Nephron (organoid): Measurements from ENCODE around the gene CTBS.
"Not testable (repeated sequence)": the region's sequence is repeated elsewhere in the genome, so short reads cannot be mapped to it uniquely, and the experiment has no call there.

ENCODE experiments used
- H3K27ac Mint-ChIP-seq, 3 experiments: 2 replicates each; pipeline ENCODE4 v1.8.0; 2020; ENCODE audit warnings: mixed read lengths in 3 of 3, mild to moderate bottlenecking in 2 of 3, moderate library complexity in 1 of 3
- H3K27me3 Mint-ChIP-seq: 2 replicates; pipeline ENCODE4 v1.8.0; 2021; ENCODE audit warnings: low read depth, mild to moderate bottlenecking, moderate library complexity, mixed read lengths
- H3K36me3 Mint-ChIP-seq: 2 replicates; pipeline ENCODE4 v1.8.0; 2020; ENCODE audit warnings: low read depth, mixed read lengths
- H3K4me1 Mint-ChIP-seq: 2 replicates; pipeline ENCODE4 v1.8.0; 2020; ENCODE audit warnings: mixed read lengths
- H3K4me3 Mint-ChIP-seq, 3 experiments: 2 replicates each; pipeline ENCODE4 v1.8.0; 2020; ENCODE audit warnings: mild to moderate bottlenecking in 3 of 3, mixed read lengths in 3 of 3, moderate library complexity in 2 of 3
- H3K9me3 Mint-ChIP-seq: 2 replicates; pipeline ENCODE4 v1.8.0; 2020; ENCODE audit warnings: mixed read lengths
- CTCF ChIP-seq, 3 experiments: fragments of 200-600 bp; sonication (generic); IDR thresholded peaks; one replicate each; pipeline ENCODE4 v1.5.0; 2021; ENCODE audit warnings: antibody characterized with exemption in 3 of 3; ENCODE audit not compliant: unreplicated experiment in 3 of 3

CTBS gene

GRCh38 chr1:84598418-84598817 is 24.2 kb upstream of the CTBS start:
- Mint-ChIP-seq H3K27me3 (no peaks in the 10 kb centered on the region), H3K9me3 (peaks cover 15% of the 10 kb centered on the region), H3K4me1 (peaks cover 15% of the 10 kb centered on the region), H3K4me3 (no peak overlapping the region), H3K27ac (peak overlapping the region in 1 of 3 experiments; percentile 37), H3K36me3 (peaks cover 5% of the 10 kb centered on the region)
- TF ChIP-seq CTCF (IDR thresholded peaks at IDR 0.05; ENCODE audit: unreplicated experiment in 3 of 3): no peak

GRCh38 chr1:84597011-84597410 is 22.8 kb upstream of the CTBS start:
- H3K36me3 Mint-ChIP-seq: peaks cover under 1% of the 10 kb centered on the region

GRCh38 chr1:84594959-84595358 is 20.7 kb upstream of the CTBS start:
- H3K27ac Mint-ChIP-seq: not testable (repeated sequence)

More at GRCh38 chr1:84597011-84597410, 22.8 kb upstream of the CTBS start:
- Mint-ChIP-seq H3K27ac (no peak overlapping the region), H3K9me3 (peaks cover 11% of the 10 kb centered on the region), H3K4me3 (no peak overlapping the region), H3K4me1 (peaks cover 15% of the 10 kb centered on the region), H3K27me3 (no peaks in the 10 kb centered on the region)
- no peak for TF ChIP-seq CTCF (IDR thresholded peaks at IDR 0.05; ENCODE audit: unreplicated experiment in 3 of 3)

GRCh38 chr1:84587099-84587498 is 12.9 kb upstream of the CTBS start:
- H3K4me3 Mint-ChIP-seq: no peak overlapping the region
- H3K4me1 Mint-ChIP-seq: peaks cover 30% of the 10 kb centered on the region
- H3K36me3 Mint-ChIP-seq: no peaks in the 10 kb centered on the region
- peaks cover 10% of the 10 kb centered on the region for H3K9me3 Mint-ChIP-seq
- H3K27ac Mint-ChIP-seq: no peak overlapping the region
- no peak for TF ChIP-seq CTCF (IDR thresholded peaks at IDR 0.05; ENCODE audit: unreplicated experiment in 3 of 3)
- no peaks in the 10 kb centered on the region for H3K27me3 Mint-ChIP-seq

More at GRCh38 chr1:84594959-84595358, 20.7 kb upstream of the CTBS start:
- H3K36me3 Mint-ChIP-seq, H3K27me3 Mint-ChIP-seq, H3K4me3 Mint-ChIP-seq: not testable (repeated sequence)
- Mint-ChIP-seq H3K9me3 (peaks cover 17% of the 10 kb centered on the region), H3K4me1 (peaks cover 15% of the 10 kb centered on the region)

- TF ChIP-seq CTCF (IDR thresholded peaks at IDR 0.05; ENCODE audit: unreplicated experiment in 3 of 3): no peak
- Mint-ChIP-seq H3K4me3 (no peak overlapping the region), H3K4me1 (peaks cover 33% of the 10 kb centered on the region), H3K27me3 (no peaks in the 10 kb centered on the region), H3K9me3 (peaks cover 3% of the 10 kb centered on the region), H3K27ac (peak overlapping the region; percentile 14 to 47 (median 16)), H3K36me3 (no peaks in the 10 kb centered on the region)
These were observed 11.6 kb upstream of the CTBS start for GRCh38 chr1:84585803-84586202.

- TF ChIP-seq CTCF (IDR thresholded peaks at IDR 0.05; ENCODE audit: unreplicated experiment in 3 of 3): no peak
- no peaks in the 10 kb centered on the region for H3K36me3 Mint-ChIP-seq
- peak overlapping the region in 1 of 3 experiments; percentile 37 for H3K4me3 Mint-ChIP-seq
- peaks cover 36% of the 10 kb centered on the region for H3K4me1 Mint-ChIP-seq
- H3K27me3 Mint-ChIP-seq: no peaks in the 10 kb centered on the region
- peaks cover 3% of the 10 kb centered on the region for H3K9me3 Mint-ChIP-seq
- peak overlapping the region; percentile 95 to 99 (median 98) for H3K27ac Mint-ChIP-seq
These were observed 9.9 kb upstream of the CTBS start for GRCh38 chr1:84584126-84584525.
